Mammary epithelial cell (primary cell): ENCODE results near the gene EXD3.

ENCODE experiments used
- CTCF ChIP-seq, 2 donors: IDR thresholded peaks in 1 of 2; conservative IDR thresholded peaks in 1 of 2; 2 replicates each; pipeline ENCODE4 v1.5.1; 2011 to 2012; ENCODE audit warnings: inconsistent platforms in 2 of 2, low read length in 2 of 2, mild to moderate bottlenecking in 2 of 2, control low read depth in 1 of 2, low read depth in 1 of 2; ENCODE audit not compliant: insufficient read depth in 1 of 2; ENCODE audit errors: extremely low read depth in 1 of 2
- EZH2 ChIP-seq: IDR thresholded peaks from 2 replicates; pipeline ENCODE4 v1.6.1; 2012; ENCODE audit warnings: low read length, inconsistent platforms, borderline replicate concordance

GRCh38 chr9:137406876-137407589 lies 15.9 kb downstream of the EXD3 start:
- peak; percentile 30 to 49 for TF ChIP-seq CTCF (conservative IDR thresholded peaks at IDR 0.05 in 1 of 2, IDR thresholded peaks at IDR 0.05 in 1 of 2; ENCODE audit: extremely low read depth in 1 of 2, insufficient read depth in 1 of 2, low read depth in 1 of 2, low read length in 2 of 2)
- no peak for TF ChIP-seq EZH2
